Activated T-helper 1 cell treated with anti-CD3 and anti-CD28 coated beads, Interleukin-12 subunit alpha, Interleukin-12 subunit beta, Interleukin-2, Interleukin-4 antibody, amounts not matched to agents 30 ng/mL and 10 ng/mL and 1 ng/mL, durations not matched to agents 14 hours and 24 hours and 36 hours (primary cell): ENCODE results near the gene HAPLN1. TPM values are rescaled to one million over a fixed set of nuclear protein-coding genes. Genes with fewer than 3 reads are reported as not detected.

Experiments used
- DNase-seq: peaks from one replicate; pipeline ENCODE4 v3.0.0; 2021; ENCODE audit warnings: low spot score
- H3K27ac Mint-ChIP-seq: one replicate; pipeline ENCODE4 v1.8.0; 2021; ENCODE audit warnings: mild to moderate bottlenecking, mixed read lengths
- H3K27me3 Mint-ChIP-seq: one replicate; pipeline ENCODE4 v1.8.0; 2022; ENCODE audit warnings: mild to moderate bottlenecking, moderate library complexity, mixed read lengths; ENCODE audit not compliant: insufficient read depth
- H3K36me3 Mint-ChIP-seq: one replicate; pipeline ENCODE4 v1.8.0; 2021; ENCODE audit warnings: low read depth, mixed read lengths
- H3K4me1 Mint-ChIP-seq: one replicate; pipeline ENCODE4 v1.8.0; 2021; ENCODE audit warnings: low read depth, mixed read lengths
- H3K4me3 Mint-ChIP-seq: one replicate; pipeline ENCODE4 v1.8.0; 2021; ENCODE audit warnings: mild to moderate bottlenecking, moderate library complexity, mixed read lengths
- H3K9me3 Mint-ChIP-seq: one replicate; pipeline ENCODE4 v1.8.0; 2021; ENCODE audit warnings: mixed read lengths
- intact Hi-C: fragments of 100-400 bp; cut with micrococcal nuclease; formaldehyde crosslinking; loops from one replicate; pipeline ENCODE4 v1.15.1; 2024
- total RNA-seq: library from RNA; stranded (reverse); gene quantifications from 2 replicates; pipeline ENCODE4 v1.2.3, GENCODE V29; 2022

HAPLN1 gene
- total RNA-seq, 1 donor from 2014 or later: not detected

DNA sequence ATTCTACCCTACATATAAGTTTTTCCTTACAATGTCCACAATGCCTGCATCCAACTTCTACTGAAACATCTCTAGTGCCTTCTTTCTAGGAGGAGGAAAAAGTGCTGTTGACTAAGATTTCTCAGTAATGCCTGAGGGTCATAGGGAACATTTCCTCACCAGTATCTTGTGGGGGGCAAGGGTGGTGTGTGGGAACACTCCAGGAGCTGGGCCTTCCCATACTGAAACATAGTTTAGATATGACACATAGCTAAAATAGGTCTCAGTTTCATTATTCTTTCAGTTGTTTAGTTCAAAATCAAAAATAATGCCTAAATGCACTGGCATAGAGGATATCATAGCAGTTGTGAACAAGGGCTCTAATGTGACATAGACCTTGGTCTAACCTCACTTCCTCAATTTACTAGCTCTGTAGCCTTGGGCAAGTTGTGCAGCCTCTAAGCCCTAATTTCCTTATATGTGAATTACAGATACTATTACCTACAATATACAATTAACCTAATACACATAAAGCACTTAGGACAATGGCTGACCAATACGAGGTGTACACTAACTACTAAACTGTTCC, 66.1 kb downstream of the HAPLN1 start:
- Mint-ChIP-seq H3K4me3 (no peak overlapping the region), H3K27ac (no peak overlapping the region), H3K4me1 (no peaks in the 10 kb centered on the region), H3K9me3 (no peaks in the 10 kb centered on the region), H3K27me3 (peaks cover 2% of the 10 kb centered on the region), H3K36me3 (no peaks in the 10 kb centered on the region)
- no peak for DNase-seq
- intact Hi-C loops: no loop called here

DNA sequence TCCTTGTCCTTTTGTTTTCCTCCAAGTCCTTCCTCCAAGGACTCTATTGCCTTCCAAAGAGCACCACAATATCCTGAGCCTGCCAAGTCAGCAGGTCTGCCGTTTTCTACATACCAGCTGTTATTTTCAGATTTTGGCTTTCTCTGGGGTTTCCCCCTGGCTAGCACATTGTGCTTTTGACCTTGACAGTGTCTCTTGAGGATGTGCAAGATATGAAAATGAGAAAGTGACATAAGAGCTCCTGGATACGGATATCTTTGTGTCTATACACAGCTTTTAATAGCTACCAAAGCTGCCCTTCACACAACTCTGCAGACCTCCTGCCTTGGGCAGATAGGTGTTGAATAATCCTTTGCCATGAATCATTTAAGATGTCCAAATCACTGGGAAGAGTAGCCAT, 67.0 kb downstream of the HAPLN1 start:
- Mint-ChIP-seq H3K27me3 (peaks cover 2% of the 10 kb centered on the region), H3K9me3 (no peaks in the 10 kb centered on the region), H3K36me3 (no peaks in the 10 kb centered on the region), H3K4me1 (no peaks in the 10 kb centered on the region), H3K27ac (no peak overlapping the region), H3K4me3 (no peak overlapping the region)
- DNase-seq: no peak
- intact Hi-C loops: no loop called here

DNA sequence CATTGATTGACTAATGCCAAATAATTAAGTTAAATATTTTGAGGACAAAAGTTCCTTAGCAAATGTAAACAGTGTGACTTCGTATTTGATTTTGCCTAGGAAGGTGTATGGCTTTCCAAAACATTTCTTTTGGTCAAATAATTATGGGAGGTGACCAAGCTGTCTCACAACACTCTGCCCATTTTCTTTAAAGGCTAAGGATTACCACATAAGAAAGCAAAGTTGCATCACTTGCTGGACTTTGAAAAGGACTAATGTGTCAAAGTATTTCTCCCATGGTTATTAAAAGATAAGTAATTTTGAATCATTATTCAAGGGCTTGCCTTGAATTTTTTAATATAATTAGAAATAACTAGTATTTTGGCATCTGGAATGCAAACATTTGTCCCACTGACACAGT, 74.7 kb downstream of the HAPLN1 start:
- H3K4me3 Mint-ChIP-seq: no peak overlapping the region
- H3K27ac Mint-ChIP-seq: no peak overlapping the region
- H3K36me3 Mint-ChIP-seq: no peaks in the 10 kb centered on the region
- intact Hi-C loops: no loop called here
- no peaks in the 10 kb centered on the region for H3K9me3 Mint-ChIP-seq
- H3K27me3 Mint-ChIP-seq: peaks cover 2% of the 10 kb centered on the region
- H3K4me1 Mint-ChIP-seq: no peaks in the 10 kb centered on the region
- no peak for DNase-seq

DNA sequence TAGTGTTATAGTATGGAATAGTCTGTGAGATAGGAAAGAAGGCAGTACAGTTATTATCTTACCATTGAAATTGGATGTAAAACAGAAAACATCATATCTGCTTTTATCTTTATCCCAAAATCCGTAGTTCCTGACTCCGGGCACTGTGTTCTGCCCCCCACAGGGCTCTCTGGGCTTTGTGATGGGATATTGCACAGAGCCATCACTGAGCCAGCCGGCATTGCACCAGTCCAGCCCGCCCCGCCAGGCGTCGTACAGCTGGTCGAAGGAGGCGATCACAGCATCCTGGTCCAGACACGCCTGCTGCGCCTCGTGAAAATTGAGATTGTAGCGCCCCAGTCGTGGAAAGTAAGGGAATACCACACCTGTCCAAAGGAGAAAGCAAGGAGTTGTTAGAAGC, 76.4 kb downstream of the HAPLN1 start:
- Mint-ChIP-seq H3K27ac (no peak overlapping the region), H3K9me3 (no peaks in the 10 kb centered on the region), H3K4me1 (no peaks in the 10 kb centered on the region), H3K4me3 (no peak overlapping the region), H3K36me3 (no peaks in the 10 kb centered on the region), H3K27me3 (peaks cover 2% of the 10 kb centered on the region)
- intact Hi-C loops: no loop called here
- DNase-seq: no peak

DNA sequence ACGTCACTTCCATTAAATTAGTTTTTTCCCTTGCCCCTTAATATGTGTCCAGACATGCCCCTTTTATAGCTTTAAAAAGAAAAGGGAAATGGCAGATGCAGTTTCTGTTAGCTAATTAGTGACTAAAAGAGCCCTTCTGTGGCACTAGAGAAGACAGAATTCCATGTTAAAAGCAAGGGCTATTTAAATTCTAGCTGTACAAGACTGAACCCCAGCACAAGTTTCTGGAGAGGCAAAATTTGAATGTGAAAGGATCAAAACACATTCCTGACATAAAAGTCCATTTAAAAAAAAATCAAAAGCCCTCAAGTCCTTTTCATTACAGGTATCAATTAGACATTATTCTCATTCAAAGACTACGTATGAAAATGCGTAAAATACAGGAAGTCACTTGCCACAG, 78.7 kb downstream of the HAPLN1 start:
- no peaks in the 10 kb centered on the region for H3K4me1 Mint-ChIP-seq
- DNase-seq: no peak
- peaks cover 5% of the 10 kb centered on the region for H3K27me3 Mint-ChIP-seq
- intact Hi-C loops: no loop called here
- no peak overlapping the region for H3K4me3 Mint-ChIP-seq
- no peaks in the 10 kb centered on the region for H3K36me3 Mint-ChIP-seq
- no peak overlapping the region for H3K27ac Mint-ChIP-seq
- H3K9me3 Mint-ChIP-seq: no peaks in the 10 kb centered on the region

DNA sequence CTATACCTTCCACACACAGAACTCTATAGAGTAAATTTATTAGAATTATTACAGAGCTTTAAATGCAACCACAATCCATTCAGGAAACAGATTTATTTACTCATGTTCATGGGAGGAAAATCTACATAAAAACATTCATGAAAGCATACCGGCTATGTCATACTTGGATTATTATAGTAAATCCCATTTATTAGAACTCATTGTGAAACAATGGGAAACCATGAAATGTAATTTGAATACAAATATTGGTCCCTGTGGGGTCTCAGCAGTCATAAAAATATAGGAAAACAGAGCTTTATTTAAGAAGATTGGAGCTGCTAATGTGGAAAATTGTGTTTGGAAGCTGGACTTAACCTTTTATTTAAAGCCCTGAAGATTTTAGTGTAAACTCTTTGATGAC, 80.7 kb downstream of the HAPLN1 start:
- Mint-ChIP-seq H3K4me1 (no peaks in the 10 kb centered on the region), H3K4me3 (no peak overlapping the region), H3K27me3 (peaks cover 5% of the 10 kb centered on the region), H3K9me3 (no peaks in the 10 kb centered on the region), H3K36me3 (no peaks in the 10 kb centered on the region), H3K27ac (no peak overlapping the region)
- intact Hi-C loops: no loop called here
- no peak for DNase-seq

DNA sequence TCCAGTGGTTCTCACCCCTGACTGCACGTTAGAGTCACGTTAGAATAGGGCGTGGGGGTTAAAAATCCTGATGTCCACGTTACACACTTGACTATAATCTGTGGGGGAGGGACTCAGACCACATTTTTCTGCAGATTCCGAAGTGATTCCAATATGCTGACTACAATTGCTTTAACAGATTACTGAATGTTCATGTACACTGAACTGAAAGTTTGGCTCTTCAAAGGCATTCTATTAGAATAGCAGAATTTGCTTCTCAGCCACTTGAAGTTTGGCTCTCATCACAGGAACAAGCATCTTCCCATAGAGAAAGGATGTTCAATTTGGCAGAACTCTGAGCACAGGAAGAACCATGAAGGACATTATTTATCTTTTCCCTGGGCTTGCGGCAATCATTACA, 84.5 kb downstream of the HAPLN1 start:
- no peaks in the 10 kb centered on the region for H3K9me3 Mint-ChIP-seq
- intact Hi-C loops: no loop called here
- DNase-seq: no peak
- H3K36me3 Mint-ChIP-seq: no peaks in the 10 kb centered on the region
- H3K4me1 Mint-ChIP-seq: no peaks in the 10 kb centered on the region
- H3K27ac Mint-ChIP-seq: no peak overlapping the region
- H3K4me3 Mint-ChIP-seq: no peak overlapping the region
- peaks cover 2% of the 10 kb centered on the region for H3K27me3 Mint-ChIP-seq

DNA sequence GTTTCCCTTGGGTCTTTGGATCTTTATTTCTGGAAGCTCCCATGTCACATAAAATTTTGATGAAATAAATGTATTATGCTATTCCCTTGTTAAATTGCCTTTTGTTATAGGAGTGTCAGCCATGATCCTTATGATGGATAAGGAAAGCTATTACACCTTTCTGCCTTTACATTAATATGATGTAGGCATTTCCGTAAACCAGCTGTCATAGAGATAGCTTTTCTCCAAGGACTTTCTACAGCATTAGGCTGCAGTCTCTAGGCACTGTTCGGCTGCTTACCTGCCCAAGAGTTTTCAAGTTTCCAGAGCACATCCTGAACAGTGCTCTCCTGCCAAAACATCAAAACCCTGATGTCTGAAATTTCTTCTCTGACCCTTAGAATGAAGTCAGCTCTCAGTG, 87.4 kb downstream of the HAPLN1 start:
- H3K36me3 Mint-ChIP-seq: no peaks in the 10 kb centered on the region
- no peaks in the 10 kb centered on the region for H3K27me3 Mint-ChIP-seq
- no peak overlapping the region for H3K27ac Mint-ChIP-seq
- intact Hi-C loops: no loop called here
- no peaks in the 10 kb centered on the region for H3K4me1 Mint-ChIP-seq
- DNase-seq: no peak
- H3K9me3 Mint-ChIP-seq: no peaks in the 10 kb centered on the region
- no peak overlapping the region for H3K4me3 Mint-ChIP-seq

DNA sequence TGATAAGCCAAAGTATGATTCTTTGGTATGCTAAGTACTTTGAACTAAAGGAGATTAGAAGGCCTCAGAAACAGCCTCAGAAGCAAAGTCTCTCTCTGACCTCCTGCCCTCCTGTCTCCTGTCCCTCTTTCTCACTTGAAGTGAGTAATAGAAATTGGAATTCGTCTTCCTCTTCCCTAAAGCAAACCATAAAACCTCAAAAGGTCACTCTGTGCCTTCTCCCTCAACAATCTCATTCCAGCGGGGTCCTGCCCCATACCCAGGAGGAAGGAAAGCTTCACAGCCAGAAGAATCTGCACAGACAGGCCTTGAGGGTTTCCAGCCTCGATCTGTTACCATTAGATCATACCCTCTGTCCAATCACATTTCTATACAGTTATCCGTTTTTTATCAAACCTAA, 87.8 kb downstream of the HAPLN1 start:
- no peaks in the 10 kb centered on the region for H3K27me3 Mint-ChIP-seq
- H3K9me3 Mint-ChIP-seq: no peaks in the 10 kb centered on the region
- no peak for DNase-seq
- intact Hi-C loops: no loop called here
- no peaks in the 10 kb centered on the region for H3K36me3 Mint-ChIP-seq
- no peaks in the 10 kb centered on the region for H3K4me1 Mint-ChIP-seq
- no peak overlapping the region for H3K4me3 Mint-ChIP-seq
- no peak overlapping the region for H3K27ac Mint-ChIP-seq

DNA sequence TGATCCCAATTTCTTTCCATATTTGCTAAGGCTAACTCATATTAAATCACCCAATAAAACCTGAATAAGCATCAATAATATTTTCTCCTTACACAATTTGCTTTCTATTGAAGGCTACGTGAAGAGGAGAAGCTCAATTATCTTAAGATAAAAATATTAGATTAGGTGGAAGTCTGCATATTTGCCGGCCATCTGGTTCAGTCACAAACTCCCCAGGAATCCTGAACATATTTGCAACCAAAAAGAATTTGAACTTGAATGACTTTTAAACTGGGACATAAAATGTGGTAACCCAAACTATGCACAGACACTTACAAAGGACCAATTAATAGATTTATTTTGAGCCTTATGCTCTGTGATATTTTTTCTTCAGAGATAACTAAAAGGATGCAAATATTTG, 92.3 kb downstream of the HAPLN1 start:
- Mint-ChIP-seq H3K4me1 (no peaks in the 10 kb centered on the region), H3K27me3 (no peaks in the 10 kb centered on the region), H3K36me3 (no peaks in the 10 kb centered on the region), H3K27ac (no peak overlapping the region), H3K4me3 (no peak overlapping the region), H3K9me3 (no peaks in the 10 kb centered on the region)
- intact Hi-C loops: no loop called here
- DNase-seq: no peak

DNA sequence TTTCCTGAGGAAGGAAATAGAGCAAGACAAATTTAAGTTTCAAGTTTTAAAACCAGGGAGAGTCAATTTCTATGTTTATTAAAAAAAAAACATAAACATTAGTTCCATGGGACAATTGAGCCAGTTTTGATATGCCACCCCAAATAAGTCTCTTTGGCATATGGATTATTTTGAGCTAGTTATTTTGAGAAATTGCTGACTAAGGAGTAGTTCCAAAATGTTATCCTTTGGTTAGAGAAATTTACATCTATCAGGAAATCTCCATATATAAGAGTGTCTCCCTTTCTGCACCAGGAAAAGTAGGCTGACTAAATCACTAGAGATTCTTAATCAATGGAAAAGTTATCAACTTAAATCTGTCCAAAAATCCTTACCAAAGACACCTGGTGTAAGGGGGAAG, 105.8 kb downstream of the HAPLN1 start:
- Mint-ChIP-seq H3K27me3 (peaks cover 7% of the 10 kb centered on the region), H3K4me1 (no peaks in the 10 kb centered on the region), H3K27ac (no peak overlapping the region), H3K4me3 (no peak overlapping the region), H3K9me3 (peaks cover 4% of the 10 kb centered on the region), H3K36me3 (no peaks in the 10 kb centered on the region)
- intact Hi-C loops: no loop called here
- no peak for DNase-seq

DNA sequence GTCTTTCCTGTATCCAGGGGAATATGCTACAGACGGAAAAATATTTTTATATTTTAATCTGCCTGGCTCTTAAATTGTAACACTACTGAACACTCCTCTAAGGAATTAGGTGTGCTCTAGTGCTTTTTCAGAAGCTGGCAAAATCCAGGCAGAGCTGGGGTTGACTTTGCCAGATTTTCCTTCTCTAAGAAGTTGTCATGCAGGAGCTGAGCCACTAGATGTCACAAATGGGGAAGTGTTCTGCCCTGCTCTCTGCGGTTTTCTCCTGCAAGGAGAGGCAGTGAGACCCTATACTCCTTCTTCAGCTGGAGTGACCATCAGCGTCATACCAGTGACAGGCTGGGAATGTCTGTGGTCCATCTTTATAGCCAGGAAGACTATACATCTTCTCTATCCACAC, 112.5 kb downstream of the HAPLN1 start:
- H3K9me3 Mint-ChIP-seq: no peaks in the 10 kb centered on the region

DNA sequence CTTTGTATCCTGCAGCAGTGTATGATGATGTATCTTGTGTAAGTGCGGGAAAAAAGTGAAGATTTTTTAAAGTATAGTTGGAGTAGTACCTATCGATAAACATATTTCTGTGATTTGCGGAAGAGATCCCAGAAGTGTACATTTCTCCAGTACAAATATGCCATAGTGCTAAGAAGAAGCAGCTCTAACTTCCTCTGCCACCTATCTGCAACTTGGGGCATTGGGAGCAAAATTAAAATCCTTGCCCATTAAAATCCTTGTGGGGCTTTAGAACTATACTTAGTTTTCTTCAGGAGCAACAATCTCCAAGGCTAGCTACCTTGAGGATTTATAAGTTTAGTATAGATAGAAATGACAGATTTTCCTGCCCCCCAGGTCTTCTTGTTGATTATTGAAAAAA, 125.4 kb downstream of the HAPLN1 start:
- H3K4me1 Mint-ChIP-seq: no peaks in the 10 kb centered on the region

More for the DNA sequence above, 112.5 kb downstream of the HAPLN1 start:
- H3K4me3 Mint-ChIP-seq: no peak overlapping the region
- H3K4me1 Mint-ChIP-seq: no peaks in the 10 kb centered on the region
- no peak overlapping the region for H3K27ac Mint-ChIP-seq
- DNase-seq: no peak
- no peaks in the 10 kb centered on the region for H3K36me3 Mint-ChIP-seq
- intact Hi-C loops: no loop called here
- H3K27me3 Mint-ChIP-seq: peaks cover 2% of the 10 kb centered on the region

DNA sequence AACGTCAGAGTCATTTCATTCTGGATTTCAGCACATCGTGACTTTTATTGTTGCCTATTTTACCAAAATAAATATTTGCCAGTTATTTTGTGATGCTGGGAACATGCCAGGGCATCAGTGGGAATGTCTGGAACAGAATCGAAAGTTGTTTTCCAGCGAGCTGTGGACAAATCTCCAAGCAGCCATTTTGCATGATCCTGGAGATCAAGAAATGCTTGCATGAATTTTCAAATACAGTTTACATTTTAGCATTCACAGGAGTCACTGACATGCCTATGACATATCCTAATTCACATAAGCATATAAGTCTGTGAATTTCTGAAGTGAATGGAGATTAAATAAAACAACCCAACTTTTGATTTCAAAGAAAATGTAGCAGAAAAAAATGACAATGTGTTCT, 129.7 kb downstream of the HAPLN1 start:
- peaks cover 6% of the 10 kb centered on the region for H3K27me3 Mint-ChIP-seq
- H3K27ac Mint-ChIP-seq: no peak overlapping the region

More for the DNA sequence above, 125.4 kb downstream of the HAPLN1 start:
- intact Hi-C loops: no loop called here
- no peaks in the 10 kb centered on the region for H3K9me3 Mint-ChIP-seq
- H3K27me3 Mint-ChIP-seq: peaks cover 2% of the 10 kb centered on the region
- no peak overlapping the region for H3K27ac Mint-ChIP-seq
- H3K36me3 Mint-ChIP-seq: no peaks in the 10 kb centered on the region
- H3K4me3 Mint-ChIP-seq: no peak overlapping the region
- DNase-seq: no peak

More for the DNA sequence above, 129.7 kb downstream of the HAPLN1 start:
- H3K4me1 Mint-ChIP-seq: no peaks in the 10 kb centered on the region
- H3K36me3 Mint-ChIP-seq: no peaks in the 10 kb centered on the region
- intact Hi-C loops: no loop called here
- H3K9me3 Mint-ChIP-seq: no peaks in the 10 kb centered on the region
- no peak overlapping the region for H3K4me3 Mint-ChIP-seq
- no peak for DNase-seq
